ENCODE data around the gene TMEM185B. TPM values are rescaled to one million over a fixed set of nuclear protein-coding genes. Genes with fewer than 3 reads are reported as not detected.

The TMEM185B gene
- total and polyA plus RNA-seq, 10 of the 15 experiments (the other 5 are each of a cell fraction or from before 2014, with no cell fraction given): 2.4 to 20.9 (median 14.5) TPM

GRCh38 chr2:120246546-120247300 lies 23.5 kb upstream of the TMEM185B start:
- ATAC-seq (no peak), FAIRE-seq (no peak), DNase-seq (ENCODE audit: low read depth, low spot score) (no peak)
- Histone ChIP-seq H3K27me3 (replicated peaks in 1 of 2; ENCODE audit: control insufficient read depth in 2 of 2, insufficient read depth in 2 of 2, low read length in 1 of 2) (no peaks in the 10 kb centered on the region), H3K36me3 (ENCODE audit: control insufficient read depth in 2 of 2, insufficient read depth in 2 of 2, low read length in 1 of 2) (no peaks in the 10 kb centered on the region), H3K79me2 (ENCODE audit: control insufficient read depth, insufficient read depth, low read length) (no peaks in the 10 kb centered on the region), H4K20me1 (ENCODE audit: control insufficient read depth, insufficient read depth) (no peaks in the 10 kb centered on the region), H3K9me3 (replicated peaks; ENCODE audit: control insufficient read depth, insufficient read depth, low read length) (peaks cover 9% of the 10 kb centered on the region; the same call in 2 of the 3 replicates), H3K4me1 (ENCODE audit: control insufficient read depth, insufficient read depth, low read length) (0 out of 2 replicates have a peak, but pooled peaks cover 4% of the 10 kb centered on the region), H3K9ac (ENCODE audit: control insufficient read depth, insufficient read depth, low read length) (no peak overlapping the region), H2AFZ (ENCODE audit: control insufficient read depth, low read depth, low read length) (no peak overlapping the region), H3K4me3 (no peak overlapping the region), H3K4me2 (ENCODE audit: control insufficient read depth, insufficient read depth) (no peak overlapping the region), H3K27ac (ENCODE audit: control insufficient read depth, insufficient read depth) (no peak overlapping the region)
- ChIA-PET SMC1A (ENCODE audit: uncharacterized antibody, unreplicated experiment) (interaction anchor here (1.8 to 2.4 kb wide), 2 partner anchors 15 to 66 kb away, joined by 6 to 9 read pairs; no protein-coding TSS in a partner anchor), POLR2A (interaction anchor here (0.9 kb wide), 1 partner anchor 9 kb away, joined by 3 read pairs; no protein-coding TSS in a partner anchor), RAD21 (ENCODE audit: unreplicated experiment) (interaction anchor here (1.7 kb wide), 1 partner anchor 15 kb away, joined by 5 read pairs; no protein-coding TSS in a partner anchor), CTCF (interaction anchor here (1.4 to 1.8 kb wide), 2 partner anchors 15 to 70 kb away, joined by 4 to 9 read pairs; no protein-coding TSS in a partner anchor)
- in situ Hi-C loops (cut with MboI): no loop called here
- TF ChIP-seq BMI1 (IDR thresholded peaks at IDR 0.05; ENCODE audit: borderline replicate concordance) (no peak), LARP7 (IDR thresholded peaks at IDR 0.05) (no peak), JUND (IDR thresholded peaks at IDR 0.05; ENCODE audit: low read depth, low read length) (no peak), CTCF (IDR thresholded peaks at IDR 0.05 in 2 of 3, conservative IDR thresholded peaks at IDR 0.05 in 1 of 3; ENCODE audit: control insufficient read depth in 2 of 3, extremely low read depth in 1 of 3, insufficient read depth in 1 of 3, low read depth in 3 of 3, low read length in 3 of 3) (no peak), BRCA1 (IDR thresholded peaks at IDR 0.05; ENCODE audit: low read depth, low read length) (no peak), ZNF274 (IDR thresholded peaks at IDR 0.05; ENCODE audit: insufficient read depth, insufficient read length) (no peak), YBX1 (IDR thresholded peaks at IDR 0.05) (no peak), RAD21 (IDR thresholded peaks at IDR 0.05; ENCODE audit: insufficient read depth, low read depth, low read length) (no peak)
- TF ChIP-seq, protein P1, sequence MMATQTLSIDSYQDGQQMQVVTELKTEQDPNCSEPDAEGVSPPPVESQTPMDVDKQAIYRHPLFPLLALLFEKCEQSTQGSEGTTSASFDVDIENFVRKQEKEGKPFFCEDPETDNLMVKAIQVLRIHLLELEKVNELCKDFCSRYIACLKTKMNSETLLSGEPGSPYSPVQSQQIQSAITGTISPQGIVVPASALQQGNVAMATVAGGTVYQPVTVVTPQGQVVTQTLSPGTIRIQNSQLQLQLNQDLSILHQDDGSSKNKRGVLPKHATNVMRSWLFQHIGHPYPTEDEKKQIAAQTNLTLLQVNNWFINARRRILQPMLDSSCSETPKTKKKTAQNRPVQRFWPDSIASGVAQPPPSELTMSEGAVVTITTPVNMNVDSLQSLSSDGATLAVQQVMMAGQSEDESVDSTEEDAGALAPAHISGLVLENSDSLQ (IDR thresholded peaks at IDR 0.05): no peak
- TF ChIP-seq, protein P2, sequence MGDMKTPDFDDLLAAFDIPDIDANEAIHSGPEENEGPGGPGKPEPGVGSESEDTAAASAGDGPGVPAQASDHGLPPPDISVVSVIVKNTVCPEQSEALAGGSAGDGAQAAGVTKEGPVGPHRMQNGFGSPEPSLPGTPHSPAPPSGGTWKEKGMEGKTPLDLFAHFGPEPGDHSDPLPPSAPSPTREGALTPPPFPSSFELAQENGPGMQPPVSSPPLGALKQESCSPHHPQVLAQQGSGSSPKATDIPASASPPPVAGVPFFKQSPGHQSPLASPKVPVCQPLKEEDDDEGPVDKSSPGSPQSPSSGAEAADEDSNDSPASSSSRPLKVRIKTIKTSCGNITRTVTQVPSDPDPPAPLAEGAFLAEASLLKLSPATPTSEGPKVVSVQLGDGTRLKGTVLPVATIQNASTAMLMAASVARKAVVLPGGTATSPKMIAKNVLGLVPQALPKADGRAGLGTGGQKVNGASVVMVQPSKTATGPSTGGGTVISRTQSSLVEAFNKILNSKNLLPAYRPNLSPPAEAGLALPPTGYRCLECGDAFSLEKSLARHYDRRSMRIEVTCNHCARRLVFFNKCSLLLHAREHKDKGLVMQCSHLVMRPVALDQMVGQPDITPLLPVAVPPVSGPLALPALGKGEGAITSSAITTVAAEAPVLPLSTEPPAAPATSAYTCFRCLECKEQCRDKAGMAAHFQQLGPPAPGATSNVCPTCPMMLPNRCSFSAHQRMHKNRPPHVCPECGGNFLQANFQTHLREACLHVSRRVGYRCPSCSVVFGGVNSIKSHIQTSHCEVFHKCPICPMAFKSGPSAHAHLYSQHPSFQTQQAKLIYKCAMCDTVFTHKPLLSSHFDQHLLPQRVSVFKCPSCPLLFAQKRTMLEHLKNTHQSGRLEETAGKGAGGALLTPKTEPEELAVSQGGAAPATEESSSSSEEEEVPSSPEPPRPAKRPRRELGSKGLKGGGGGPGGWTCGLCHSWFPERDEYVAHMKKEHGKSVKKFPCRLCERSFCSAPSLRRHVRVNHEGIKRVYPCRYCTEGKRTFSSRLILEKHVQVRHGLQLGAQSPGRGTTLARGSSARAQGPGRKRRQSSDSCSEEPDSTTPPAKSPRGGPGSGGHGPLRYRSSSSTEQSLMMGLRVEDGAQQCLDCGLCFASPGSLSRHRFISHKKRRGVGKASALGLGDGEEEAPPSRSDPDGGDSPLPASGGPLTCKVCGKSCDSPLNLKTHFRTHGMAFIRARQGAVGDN (IDR thresholded peaks at IDR 0.05): no peak
- WGBS (ENCODE audit: insufficient coverage, insufficient replicate concordance, low lambda C conversion rate, missing lambda C conversion rate): 81% methylated on average over 20 of the region's 20 CpGs
- intact Hi-C loops (cut with micrococcal nuclease; ENCODE audit: unreplicated experiment): no loop called here
- BruUV-seq (replicated peaks): no TSS peak

Measured in GM12878 (cell line).